HG03135 (cell line): ENCODE data around the gene KIF1A.

Experiments
- ATAC-seq: cut with Tn5 transposase; IDR thresholded peaks from one replicate; pipeline ENCODE4 v1.9.1; 2021; ENCODE audit warnings: mild to moderate bottlenecking, moderate library complexity; ENCODE audit not compliant: unreplicated experiment

The KIF1A gene, protein sequence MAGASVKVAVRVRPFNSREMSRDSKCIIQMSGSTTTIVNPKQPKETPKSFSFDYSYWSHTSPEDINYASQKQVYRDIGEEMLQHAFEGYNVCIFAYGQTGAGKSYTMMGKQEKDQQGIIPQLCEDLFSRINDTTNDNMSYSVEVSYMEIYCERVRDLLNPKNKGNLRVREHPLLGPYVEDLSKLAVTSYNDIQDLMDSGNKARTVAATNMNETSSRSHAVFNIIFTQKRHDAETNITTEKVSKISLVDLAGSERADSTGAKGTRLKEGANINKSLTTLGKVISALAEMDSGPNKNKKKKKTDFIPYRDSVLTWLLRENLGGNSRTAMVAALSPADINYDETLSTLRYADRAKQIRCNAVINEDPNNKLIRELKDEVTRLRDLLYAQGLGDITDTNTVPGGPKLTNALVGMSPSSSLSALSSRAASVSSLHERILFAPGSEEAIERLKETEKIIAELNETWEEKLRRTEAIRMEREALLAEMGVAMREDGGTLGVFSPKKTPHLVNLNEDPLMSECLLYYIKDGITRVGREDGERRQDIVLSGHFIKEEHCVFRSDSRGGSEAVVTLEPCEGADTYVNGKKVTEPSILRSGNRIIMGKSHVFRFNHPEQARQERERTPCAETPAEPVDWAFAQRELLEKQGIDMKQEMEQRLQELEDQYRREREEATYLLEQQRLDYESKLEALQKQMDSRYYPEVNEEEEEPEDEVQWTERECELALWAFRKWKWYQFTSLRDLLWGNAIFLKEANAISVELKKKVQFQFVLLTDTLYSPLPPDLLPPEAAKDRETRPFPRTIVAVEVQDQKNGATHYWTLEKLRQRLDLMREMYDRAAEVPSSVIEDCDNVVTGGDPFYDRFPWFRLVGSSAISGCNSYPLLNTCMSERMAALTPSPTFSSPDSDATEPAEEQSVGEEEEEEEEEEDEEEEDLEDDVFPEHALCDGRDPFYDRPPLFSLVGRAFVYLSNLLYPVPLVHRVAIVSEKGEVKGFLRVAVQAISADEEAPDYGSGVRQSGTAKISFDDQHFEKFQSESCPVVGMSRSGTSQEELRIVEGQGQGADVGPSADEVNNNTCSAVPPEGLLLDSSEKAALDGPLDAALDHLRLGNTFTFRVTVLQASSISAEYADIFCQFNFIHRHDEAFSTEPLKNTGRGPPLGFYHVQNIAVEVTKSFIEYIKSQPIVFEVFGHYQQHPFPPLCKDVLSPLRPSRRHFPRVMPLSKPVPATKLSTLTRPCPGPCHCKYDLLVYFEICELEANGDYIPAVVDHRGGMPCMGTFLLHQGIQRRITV (N-terminal part only)

DNA sequence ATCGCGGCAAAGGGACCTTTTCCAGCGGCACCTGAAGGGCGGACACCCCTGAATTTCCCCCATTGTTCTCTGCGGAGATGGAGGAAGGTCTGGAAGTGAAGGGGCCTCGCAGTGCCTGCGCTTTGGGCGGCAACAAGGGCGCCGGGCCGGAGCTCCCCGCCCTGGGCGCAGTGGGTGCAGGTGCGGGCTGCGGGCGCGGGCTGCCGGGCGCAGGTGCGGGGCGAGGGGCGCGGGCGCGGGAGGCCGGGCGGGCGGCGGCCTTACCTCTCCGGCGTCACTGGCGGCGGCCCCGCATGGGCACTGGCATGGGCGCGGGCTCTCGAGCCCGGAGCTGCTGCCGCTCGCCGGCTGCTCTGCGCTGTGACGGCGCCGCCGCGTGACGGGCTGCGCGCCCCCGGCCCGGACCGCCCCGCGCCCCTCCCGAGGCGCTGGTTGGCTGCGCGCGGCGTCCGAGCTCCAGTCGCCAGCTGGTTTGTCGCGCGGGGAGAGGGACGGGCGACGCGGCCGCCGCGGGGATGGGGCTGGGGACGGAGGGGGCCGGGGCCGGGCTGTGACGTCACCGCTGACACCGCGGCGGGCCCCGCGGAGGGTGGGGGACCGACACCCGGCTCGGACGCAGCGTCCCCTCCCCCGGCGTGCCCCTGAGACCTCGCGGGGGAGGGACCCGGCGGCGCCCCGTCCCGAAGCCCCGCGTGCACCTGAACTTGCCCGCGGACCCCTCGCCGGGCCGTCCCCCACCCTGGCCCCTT, at the start of gene KIF1A:
Gene KIF1A (minus strand): TSS at position 362 of the 749 bp plus-strand sequence. CDS start 22,467 bp downstream, outside the sequence.
- no peak for ATAC-seq

DNA sequence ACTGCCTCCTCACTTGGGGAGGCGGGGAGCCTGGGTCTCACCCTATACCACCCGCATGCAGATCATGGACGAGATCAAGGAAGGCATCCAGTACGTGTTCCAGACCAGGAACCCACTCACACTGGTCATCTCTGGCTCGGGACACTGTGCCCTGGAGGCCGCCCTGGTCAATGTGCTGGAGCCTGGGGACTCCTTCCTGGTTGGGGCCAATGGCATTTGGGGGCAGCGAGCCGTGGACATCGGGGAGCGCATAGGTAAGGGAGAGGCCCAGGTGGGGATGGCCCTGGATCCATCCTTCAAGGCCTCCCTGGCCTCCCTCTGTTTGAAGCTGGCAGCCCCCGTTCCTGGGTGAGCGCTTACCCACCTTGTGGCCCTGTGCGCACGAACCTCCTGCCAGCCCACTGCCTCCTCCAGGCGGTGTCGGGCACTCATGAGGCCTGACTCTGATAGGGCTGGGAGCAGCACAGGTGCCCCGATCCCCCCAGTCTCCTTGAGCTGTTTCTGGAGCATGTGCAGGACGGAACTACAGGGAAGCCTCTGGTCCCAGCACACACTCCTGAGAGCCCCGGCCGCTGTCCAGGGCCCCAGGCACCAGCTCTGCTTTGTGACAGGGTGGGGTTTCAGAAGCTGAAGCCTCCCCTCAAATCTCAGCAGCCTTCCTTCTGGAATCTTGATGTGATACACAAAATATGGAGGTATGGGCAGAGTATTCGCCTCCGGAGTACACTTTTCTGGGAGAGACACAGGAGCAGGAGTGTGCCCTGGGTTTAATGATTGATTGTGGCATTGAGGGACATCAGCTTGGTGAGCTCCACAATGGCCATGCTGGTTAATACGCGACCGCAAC, 49.3 kb upstream of the KIF1A start:
- no peak for ATAC-seq

- ATAC-seq, result no peak
These were observed 48.5 kb upstream of the KIF1A start, which contains the start of gene AGXT for GRCh38 chr2:240868286-240869108. Gene AGXT, plus strand, starts transcription at chr2:240868824. Its CDS starts 42 bp downstream, at chr2:240868866.

DNA sequence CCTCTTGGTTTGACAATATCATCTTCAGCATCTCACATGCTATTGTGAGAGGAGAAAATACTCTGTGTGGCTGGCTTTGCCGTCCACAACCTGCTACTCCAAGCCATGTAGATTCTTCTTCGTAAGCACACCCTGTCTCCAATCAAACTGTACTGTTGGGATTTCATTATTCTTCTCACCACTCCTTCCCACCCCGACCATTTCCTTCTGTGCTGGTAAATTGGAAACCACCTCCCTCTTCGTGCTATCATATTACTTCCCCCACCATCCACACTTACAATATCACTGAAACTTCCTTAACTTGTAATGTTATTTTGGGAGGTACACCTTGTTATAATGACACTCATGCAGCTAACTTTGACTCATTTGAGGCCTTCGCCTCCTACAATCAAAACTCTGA, 45.4 kb upstream of the KIF1A start:
- ATAC-seq, result no peak

GRCh38 chr2:240864475-240864874, 44.5 kb upstream of the KIF1A start:
- ATAC-seq, result no peak

GRCh38 chr2:240861547-240861946, 41.5 kb upstream of the KIF1A start:
- ATAC-seq, result no peak

DNA sequence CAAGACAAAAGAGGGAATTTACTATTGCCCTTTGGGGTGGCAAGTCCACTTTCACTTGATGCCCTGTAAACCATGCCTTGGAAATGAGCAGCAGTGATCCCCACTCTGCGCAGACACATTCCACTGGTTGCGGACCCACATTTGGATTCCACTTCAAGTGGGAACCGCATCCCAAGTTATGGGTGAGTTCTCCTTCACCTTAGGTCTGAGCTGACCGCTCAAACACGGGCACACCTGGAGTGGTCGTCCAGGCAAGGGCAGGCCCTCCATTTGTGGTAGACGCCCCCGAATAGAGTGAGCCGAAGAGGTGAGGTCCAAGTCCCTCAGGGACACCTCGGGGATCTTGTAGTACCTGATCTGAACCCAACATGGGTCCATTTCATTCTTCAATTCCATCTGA, 38.9 kb upstream of the KIF1A start:
- no peak for ATAC-seq

DNA sequence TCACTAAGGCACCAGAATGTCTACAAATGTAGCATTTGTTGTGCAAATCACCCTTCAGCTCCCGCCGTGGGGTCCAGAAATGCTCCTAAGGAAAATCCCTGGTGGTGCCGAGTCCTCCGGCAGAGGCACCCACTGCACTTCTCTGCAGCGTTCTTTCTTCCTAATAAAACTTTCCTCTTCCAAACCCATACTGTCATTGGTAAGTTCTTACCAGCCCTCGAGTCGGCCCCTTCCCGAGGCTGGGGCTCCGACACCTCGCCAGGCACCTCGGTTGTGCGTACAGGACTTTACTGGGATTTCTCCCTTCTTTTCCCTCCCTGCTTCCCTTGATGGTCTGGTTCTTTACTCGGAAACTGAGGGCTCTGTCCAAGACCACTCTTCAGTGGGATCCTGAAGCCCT, 38.3 kb upstream of the KIF1A start:
- no peak for ATAC-seq

- ATAC-seq, result no peak
These were observed 37.3 kb upstream of the KIF1A start for GRCh38 chr2:240857039-240858008.

DNA sequence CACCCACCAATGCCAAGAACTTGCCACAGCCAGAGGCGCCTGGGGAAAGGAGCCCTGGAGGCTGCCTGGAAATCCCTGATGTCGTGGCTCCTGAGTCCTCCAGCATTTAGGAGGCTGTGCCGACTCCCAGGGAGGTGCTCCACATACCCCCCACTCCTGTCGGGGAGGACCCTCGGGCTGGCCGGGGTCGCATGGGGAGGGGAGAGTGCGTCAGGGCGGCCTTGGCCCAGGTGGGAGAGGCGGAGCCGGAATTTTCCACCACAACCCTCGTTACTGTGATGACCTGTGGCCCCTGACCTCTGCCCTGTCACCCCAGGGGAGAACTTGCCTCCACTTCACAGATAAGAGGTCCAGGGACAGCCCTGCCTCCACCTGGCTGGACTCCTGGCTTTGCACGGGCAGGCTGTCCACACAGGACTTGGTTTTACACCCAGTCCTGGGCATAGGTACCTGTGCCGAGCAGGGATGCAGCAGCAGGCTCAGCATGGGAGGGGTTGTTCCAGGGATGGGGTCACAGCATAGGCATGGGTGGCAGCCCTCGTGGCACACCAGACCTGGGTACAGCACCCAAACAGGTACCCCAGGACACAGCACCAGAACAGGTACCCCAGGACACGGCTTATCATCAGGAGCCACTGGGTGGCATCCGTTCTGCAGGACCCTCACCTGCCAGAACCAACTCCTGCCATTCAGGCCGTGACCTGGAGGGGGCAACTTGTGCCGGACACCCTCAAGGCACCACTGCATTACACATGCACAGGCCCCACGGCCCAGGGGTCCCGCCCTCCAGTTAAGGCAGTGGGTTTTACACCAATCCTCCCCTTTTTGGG, 36.3 kb upstream of the KIF1A start:
- ATAC-seq, result no peak

GRCh38 chr2:240855670-240856069, 35.7 kb upstream of the KIF1A start:
- no peak for ATAC-seq

DNA sequence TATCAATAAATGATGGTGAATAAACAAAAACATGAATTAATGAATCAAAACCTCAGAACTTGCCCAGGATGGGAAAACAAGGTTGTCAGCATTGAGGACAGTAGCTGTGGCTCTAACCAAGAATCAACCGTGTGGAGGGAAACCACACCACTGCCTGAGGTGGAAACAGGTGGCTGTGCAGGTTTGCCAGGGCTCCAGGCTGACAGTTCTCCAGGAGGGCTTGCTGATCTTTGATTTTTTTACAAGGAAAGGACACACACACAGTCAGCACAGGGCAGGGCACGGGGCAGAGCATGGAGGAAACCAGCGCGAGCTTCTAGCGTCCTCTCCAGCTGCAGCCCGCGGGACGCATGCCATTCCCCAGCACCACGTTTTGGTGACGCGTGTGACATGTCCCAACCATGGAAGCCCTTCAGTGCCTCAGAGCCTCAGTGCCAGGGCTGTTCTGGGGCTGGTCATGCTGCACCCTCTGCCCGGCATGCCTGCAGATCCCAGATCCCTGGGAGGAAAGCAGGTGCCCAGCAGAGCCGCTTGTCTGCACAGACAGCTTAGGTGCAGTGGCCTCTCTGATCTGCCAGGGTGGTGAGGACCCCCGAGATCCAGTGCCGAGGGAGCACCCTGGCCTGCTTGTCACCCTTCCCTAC, 32.8 kb upstream of the KIF1A start:
- no peak for ATAC-seq

DNA sequence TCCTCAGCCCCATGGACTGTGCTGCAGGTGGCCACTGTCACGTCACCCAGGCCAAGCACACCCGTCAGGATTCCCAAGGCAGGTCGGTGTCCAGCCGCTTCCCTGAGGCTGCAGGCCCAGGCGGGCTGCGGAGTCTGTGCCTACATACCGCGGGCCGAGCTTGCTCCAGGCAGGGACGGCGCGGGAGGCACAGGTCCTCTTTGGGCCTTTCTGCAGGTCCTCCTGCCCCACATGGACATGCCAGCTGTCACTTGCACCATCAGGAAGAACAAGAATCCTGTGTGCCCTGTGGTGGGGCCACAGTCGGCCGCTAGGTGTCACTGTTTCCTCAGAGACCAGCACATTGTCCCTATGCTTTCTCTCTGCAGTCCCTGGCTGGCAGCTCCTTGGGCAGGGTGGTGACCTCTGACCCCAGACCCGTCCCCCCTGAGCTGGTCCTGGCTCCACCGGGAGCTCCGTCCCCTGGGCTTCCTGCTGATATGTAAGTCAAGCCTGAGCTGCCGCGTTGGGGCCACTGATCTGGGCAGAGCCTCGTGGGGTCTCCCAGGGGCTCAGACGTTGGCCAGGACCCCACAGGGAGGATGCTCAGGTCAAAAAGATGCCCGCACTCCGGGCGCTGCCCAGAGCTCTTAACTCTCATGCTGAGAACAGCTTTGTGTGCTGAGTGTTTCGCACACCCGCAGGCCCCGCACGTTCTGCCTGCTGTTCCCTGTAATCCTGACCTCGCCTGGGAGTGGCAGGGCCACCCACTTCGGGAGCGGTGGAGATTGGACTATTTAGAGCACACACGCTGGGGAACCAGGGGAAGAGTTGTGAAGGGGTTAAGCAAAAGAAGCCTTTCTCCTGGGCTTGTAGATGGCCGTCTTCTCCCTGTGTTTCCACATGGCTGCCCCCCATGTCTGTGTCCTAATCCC, 31.3 kb upstream of the KIF1A start:
- no peak for ATAC-seq

- ATAC-seq, result no peak
These were observed 30.7 kb upstream of the KIF1A start for GRCh38 chr2:240850756-240851077.

DNA sequence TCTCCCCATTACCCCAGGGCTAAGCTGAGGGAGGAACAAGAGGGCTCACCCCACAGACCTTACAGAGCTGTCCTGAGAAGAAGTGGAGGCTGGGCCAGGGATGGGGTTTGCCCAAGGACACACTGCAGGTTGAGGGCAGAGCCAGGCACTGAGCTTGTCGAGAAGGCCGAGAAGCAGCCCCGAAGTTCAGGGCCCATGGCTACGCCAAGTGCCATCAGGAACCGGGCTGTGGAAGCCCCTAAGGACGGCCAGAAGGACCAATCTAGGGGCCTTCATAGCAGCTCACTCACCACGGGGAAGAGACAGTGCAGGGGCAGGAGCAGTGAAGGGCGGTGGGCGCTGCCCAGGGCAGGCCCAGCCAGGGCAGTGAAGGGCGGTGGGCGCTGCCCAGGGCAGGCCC, 30.0 kb upstream of the KIF1A start:
- ATAC-seq, result no peak
